ENCODE data around the gene MUC6. TPM values are rescaled to one million over a fixed set of nuclear protein-coding genes. Genes with fewer than 3 reads are reported as not detected.

The MUC6 gene
- total RNA-seq, 4 donors from 2014 or later = under 0.01 to 2.7 (median under 0.01) TPM; not detected in 1

GRCh38 chr11:993632-994167 lies 42.8 kb downstream of the MUC6 start:
- no peak for DNase-seq (ENCODE audit: low spot score in 2 of 2)
- H3K4me3 ChIP-seq = no peak overlapping the region
- 90 to 95% methylated on average over 35 of the region's 35 CpGs for WGBS, 2 donors
- no peaks in the 10 kb centered on the region for H3K27me3 ChIP-seq
- no peaks in the 10 kb centered on the region for H3K9me3 ChIP-seq
- H3K36me3 ChIP-seq = peaks cover 12 to 94% (median 34%) of the 10 kb centered on the region in 3 donors
- H3K4me1 ChIP-seq = peaks cover 0 to 17% (median 0%) of the 10 kb centered on the region in 4 donors
- TF ChIP-seq, protein P1, sequence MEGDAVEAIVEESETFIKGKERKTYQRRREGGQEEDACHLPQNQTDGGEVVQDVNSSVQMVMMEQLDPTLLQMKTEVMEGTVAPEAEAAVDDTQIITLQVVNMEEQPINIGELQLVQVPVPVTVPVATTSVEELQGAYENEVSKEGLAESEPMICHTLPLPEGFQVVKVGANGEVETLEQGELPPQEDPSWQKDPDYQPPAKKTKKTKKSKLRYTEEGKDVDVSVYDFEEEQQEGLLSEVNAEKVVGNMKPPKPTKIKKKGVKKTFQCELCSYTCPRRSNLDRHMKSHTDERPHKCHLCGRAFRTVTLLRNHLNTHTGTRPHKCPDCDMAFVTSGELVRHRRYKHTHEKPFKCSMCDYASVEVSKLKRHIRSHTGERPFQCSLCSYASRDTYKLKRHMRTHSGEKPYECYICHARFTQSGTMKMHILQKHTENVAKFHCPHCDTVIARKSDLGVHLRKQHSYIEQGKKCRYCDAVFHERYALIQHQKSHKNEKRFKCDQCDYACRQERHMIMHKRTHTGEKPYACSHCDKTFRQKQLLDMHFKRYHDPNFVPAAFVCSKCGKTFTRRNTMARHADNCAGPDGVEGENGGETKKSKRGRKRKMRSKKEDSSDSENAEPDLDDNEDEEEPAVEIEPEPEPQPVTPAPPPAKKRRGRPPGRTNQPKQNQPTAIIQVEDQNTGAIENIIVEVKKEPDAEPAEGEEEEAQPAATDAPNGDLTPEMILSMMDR (IDR thresholded peaks at IDR 0.05) = no peak
- TF ChIP-seq EP300 (IDR thresholded peaks at IDR 0.05) (no peak), POLR2A (IDR thresholded peaks at IDR 0.05) (no peak)
- no peak overlapping the region for H3K27ac ChIP-seq

DNA sequence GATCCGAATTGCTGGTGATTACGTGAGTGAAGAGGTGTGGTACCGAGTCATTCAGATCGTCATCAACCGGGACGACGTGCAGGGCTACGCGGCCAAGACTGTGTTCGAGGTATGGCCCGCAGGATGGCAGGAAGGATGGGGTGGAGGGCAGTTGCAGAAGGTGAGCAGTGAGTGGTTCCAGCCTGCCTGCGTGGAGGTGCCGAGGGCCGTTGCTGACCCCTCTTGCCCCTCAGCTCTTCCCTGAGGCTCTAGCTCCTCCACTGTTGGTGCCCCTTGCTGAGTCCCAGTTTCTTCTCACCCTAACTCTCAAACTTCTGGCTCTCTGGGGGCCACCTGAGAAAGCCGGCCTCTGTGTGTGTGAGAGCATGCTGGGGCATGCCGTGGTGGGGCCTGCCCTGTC lies 43.9 kb downstream of the MUC6 start:
- H3K36me3 ChIP-seq = peaks cover 13 to 95% (median 35%) of the 10 kb centered on the region in 3 donors
- no peak for TF ChIP-seq POLR2A (IDR thresholded peaks at IDR 0.05)
- H3K27ac ChIP-seq = no peak overlapping the region
- no peak overlapping the region for H3K4me3 ChIP-seq
- no peak for DNase-seq (ENCODE audit: low spot score in 2 of 2)
- H3K9me3 ChIP-seq = no peaks in the 10 kb centered on the region
- H3K4me1 ChIP-seq = peaks cover 0 to 17% (median 0%) of the 10 kb centered on the region in 4 donors
- H3K27me3 ChIP-seq = no peaks in the 10 kb centered on the region
- WGBS, 2 donors = 89 to 90% methylated on average over 16 of the region's 16 CpGs

GRCh38 chr11:991711-992307 lies 44.7 kb downstream of the MUC6 start:
- H3K9me3 ChIP-seq = no peaks in the 10 kb centered on the region
- H3K4me1 ChIP-seq = peaks cover 0 to 17% (median 0%) of the 10 kb centered on the region in 4 donors
- H3K4me3 ChIP-seq = no peak overlapping the region
- TF ChIP-seq EP300 (IDR thresholded peaks at IDR 0.05) = no peak
- TF ChIP-seq, protein P1 (IDR thresholded peaks at IDR 0.05) = no peak
- TF ChIP-seq POLR2A (IDR thresholded peaks at IDR 0.05) = no peak
- no peak overlapping the region for H3K27ac ChIP-seq
- H3K36me3 ChIP-seq = peaks cover 13 to 96% (median 35%) of the 10 kb centered on the region in 3 donors
- H3K27me3 ChIP-seq = no peaks in the 10 kb centered on the region
- 83 to 86% methylated on average over 24 of the region's 24 CpGs for WGBS, 2 donors
- no peak for DNase-seq (ENCODE audit: low spot score in 2 of 2)

DNA sequence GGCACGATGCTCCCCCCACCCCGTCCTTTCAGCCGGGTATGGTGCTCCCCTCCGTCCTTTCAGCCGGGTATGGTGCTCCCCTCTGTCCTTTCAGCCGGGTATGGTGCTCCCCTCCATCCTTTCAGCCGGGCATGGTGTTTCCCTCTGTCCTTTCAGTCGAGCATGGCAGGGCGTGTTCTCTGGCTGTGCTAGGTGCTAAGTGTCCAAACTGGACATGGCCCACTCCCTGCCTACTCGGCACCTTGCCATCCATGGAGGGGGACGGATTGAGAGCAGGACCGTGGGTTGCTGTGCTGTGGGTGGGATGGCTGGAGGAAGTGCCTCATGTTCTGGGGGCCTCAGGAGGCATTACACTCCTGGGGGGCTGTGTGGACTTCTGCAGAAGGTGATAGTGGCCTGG lies 45.5 kb downstream of the MUC6 start:
- no peak for DNase-seq (ENCODE audit: low spot score in 2 of 2)
- Histone ChIP-seq H3K27ac (no peak overlapping the region), H3K4me1 (peaks cover 0 to 15% (median 0%) of the 10 kb centered on the region in 4 donors), H3K9me3 (no peaks in the 10 kb centered on the region), H3K27me3 (no peaks in the 10 kb centered on the region), H3K36me3 (peaks cover 13 to 96% (median 39%) of the 10 kb centered on the region in 3 donors), H3K4me3 (no peak overlapping the region)
- WGBS, 2 donors = 80 to 82% methylated on average over 12 of the region's 12 CpGs
- TF ChIP-seq EP300 (IDR thresholded peaks at IDR 0.05) (no peak), POLR2A (IDR thresholded peaks at IDR 0.05) (no peak)
- TF ChIP-seq, protein P1 (IDR thresholded peaks at IDR 0.05) = no peak

DNA sequence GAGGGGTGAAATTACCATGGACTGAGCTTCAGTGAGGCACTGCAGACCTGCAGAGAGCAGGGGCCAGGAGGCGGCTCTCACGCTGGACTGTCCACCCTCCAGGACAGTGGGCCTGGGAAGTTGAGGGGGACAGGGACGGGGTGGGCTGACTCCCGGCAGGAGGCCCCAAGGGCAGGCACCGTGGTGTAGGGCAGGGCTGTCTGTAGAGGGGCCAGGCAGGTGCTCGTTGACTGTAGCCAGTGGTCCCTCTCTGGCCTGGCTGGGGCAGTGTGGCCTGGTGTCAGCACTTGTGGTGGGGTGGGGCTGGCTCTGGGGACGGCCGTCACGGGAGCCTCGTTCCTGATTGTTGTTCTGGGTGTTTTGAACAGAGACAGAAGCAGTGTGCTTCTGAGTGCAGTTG lies 46.4 kb downstream of the MUC6 start:
- Histone ChIP-seq H3K27me3 (no peaks in the 10 kb centered on the region), H3K36me3 (peaks cover 13 to 100% (median 42%) of the 10 kb centered on the region in 3 donors)

More for the DNA sequence above, 46.4 kb downstream of the MUC6 start:
- 73 to 79% methylated on average over 5 to 10 of the region's 10 CpGs for WGBS, 2 donors
- TF ChIP-seq POLR2A (IDR thresholded peaks at IDR 0.05) (no peak), EP300 (IDR thresholded peaks at IDR 0.05) (no peak)
- TF ChIP-seq, protein P1 (IDR thresholded peaks at IDR 0.05) = no peak
- no peaks in the 10 kb centered on the region for H3K9me3 ChIP-seq
- no peak overlapping the region for H3K4me3 ChIP-seq
- no peak for DNase-seq (ENCODE audit: low spot score in 2 of 2)
- H3K27ac ChIP-seq = no peak overlapping the region
- H3K4me1 ChIP-seq = peaks cover 0 to 10% (median 0%) of the 10 kb centered on the region in 4 donors
